Endothelial cell (in vitro differentiated cells): ENCODE measurements around the gene FBXW12. TPM values are rescaled to one million over a fixed set of nuclear protein-coding genes. Genes with fewer than 3 reads are reported as not detected.

ENCODE experiments used
- DNase-seq: peaks from one replicate; pipeline ENCODE4 v3.0.0; 2021; ENCODE audit warnings: low spot score
- H3K27ac Mint-ChIP-seq: one replicate; pipeline ENCODE4 v1.8.0; 2021; ENCODE audit warnings: mixed read lengths, inconsistent platforms; ENCODE audit not compliant: unreplicated experiment
- H3K27me3 Mint-ChIP-seq: one replicate; pipeline ENCODE4 v1.8.0; 2021; ENCODE audit warnings: mild to moderate bottlenecking, moderate library complexity, mixed read lengths, inconsistent platforms; ENCODE audit not compliant: unreplicated experiment
- H3K36me3 Mint-ChIP-seq: one replicate; pipeline ENCODE4 v1.8.0; 2021; ENCODE audit warnings: mild to moderate bottlenecking, low read depth, mixed read lengths, inconsistent platforms; ENCODE audit not compliant: unreplicated experiment
- H3K4me1 Mint-ChIP-seq: one replicate; pipeline ENCODE4 v1.8.0; 2021; ENCODE audit warnings: mild to moderate bottlenecking, mixed read lengths, inconsistent platforms; ENCODE audit not compliant: unreplicated experiment
- H3K4me3 Mint-ChIP-seq: one replicate; pipeline ENCODE4 v1.8.0; 2021; ENCODE audit warnings: mild to moderate bottlenecking, mixed read lengths, inconsistent platforms; ENCODE audit not compliant: unreplicated experiment
- H3K9me3 Mint-ChIP-seq: one replicate; pipeline ENCODE4 v1.8.0; 2021; ENCODE audit warnings: mixed read lengths, inconsistent platforms; ENCODE audit not compliant: unreplicated experiment
- total RNA-seq: library from RNA; stranded (reverse); fragmentation: NEBNext Ultra II Directional; extraction: Animal tissue kit (Norgen Biotek cat#: 25700); gene quantifications from one replicate; pipeline ENCODE4 v1.2.1, GENCODE V29; 2021; ENCODE audit not compliant: unreplicated experiment
- TF ChIP-seq, protein P1 (sequence below): fragments of 200-600 bp; sonication (generic); IDR thresholded peaks from one replicate; pipeline ENCODE4 v1.5.0; 2021; ENCODE audit warnings: antibody characterized with exemption; ENCODE audit not compliant: unreplicated experiment

FBXW12 gene
- total RNA-seq, 1 donor from 2014 or later, result not detected

DNA sequence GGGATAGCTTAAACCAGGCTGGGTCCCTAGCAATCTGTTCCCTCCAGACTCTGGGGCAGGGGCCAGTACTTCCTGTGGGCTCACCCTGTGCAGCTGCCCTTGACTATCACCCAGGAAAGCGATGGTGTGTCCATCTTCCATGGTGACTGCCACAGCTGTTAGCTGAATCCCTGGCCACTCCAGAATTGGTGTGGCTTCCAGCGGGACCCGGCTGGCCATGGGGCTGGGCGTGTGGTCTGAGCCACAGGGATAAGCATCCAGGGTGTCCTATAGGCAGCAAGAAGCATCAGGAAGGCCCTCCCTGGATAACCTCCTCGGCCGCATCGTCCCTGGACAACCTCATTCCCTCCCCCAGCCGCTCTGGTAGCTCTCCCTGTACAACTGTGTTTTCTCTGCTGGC lies 50.7 kb downstream of the FBXW12 start:
- no peak overlapping the region for H3K27ac Mint-ChIP-seq
- DNase-seq, result no peak
- H3K27me3 Mint-ChIP-seq, result peaks cover 19% of the 10 kb centered on the region
- H3K4me3 Mint-ChIP-seq, result peak overlapping the region; percentile 14
- peaks cover 17% of the 10 kb centered on the region for H3K4me1 Mint-ChIP-seq
- TF ChIP-seq, protein P1, sequence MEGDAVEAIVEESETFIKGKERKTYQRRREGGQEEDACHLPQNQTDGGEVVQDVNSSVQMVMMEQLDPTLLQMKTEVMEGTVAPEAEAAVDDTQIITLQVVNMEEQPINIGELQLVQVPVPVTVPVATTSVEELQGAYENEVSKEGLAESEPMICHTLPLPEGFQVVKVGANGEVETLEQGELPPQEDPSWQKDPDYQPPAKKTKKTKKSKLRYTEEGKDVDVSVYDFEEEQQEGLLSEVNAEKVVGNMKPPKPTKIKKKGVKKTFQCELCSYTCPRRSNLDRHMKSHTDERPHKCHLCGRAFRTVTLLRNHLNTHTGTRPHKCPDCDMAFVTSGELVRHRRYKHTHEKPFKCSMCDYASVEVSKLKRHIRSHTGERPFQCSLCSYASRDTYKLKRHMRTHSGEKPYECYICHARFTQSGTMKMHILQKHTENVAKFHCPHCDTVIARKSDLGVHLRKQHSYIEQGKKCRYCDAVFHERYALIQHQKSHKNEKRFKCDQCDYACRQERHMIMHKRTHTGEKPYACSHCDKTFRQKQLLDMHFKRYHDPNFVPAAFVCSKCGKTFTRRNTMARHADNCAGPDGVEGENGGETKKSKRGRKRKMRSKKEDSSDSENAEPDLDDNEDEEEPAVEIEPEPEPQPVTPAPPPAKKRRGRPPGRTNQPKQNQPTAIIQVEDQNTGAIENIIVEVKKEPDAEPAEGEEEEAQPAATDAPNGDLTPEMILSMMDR, result no peak
- peaks cover 18% of the 10 kb centered on the region for H3K36me3 Mint-ChIP-seq
- H3K9me3 Mint-ChIP-seq, result no peaks in the 10 kb centered on the region

DNA sequence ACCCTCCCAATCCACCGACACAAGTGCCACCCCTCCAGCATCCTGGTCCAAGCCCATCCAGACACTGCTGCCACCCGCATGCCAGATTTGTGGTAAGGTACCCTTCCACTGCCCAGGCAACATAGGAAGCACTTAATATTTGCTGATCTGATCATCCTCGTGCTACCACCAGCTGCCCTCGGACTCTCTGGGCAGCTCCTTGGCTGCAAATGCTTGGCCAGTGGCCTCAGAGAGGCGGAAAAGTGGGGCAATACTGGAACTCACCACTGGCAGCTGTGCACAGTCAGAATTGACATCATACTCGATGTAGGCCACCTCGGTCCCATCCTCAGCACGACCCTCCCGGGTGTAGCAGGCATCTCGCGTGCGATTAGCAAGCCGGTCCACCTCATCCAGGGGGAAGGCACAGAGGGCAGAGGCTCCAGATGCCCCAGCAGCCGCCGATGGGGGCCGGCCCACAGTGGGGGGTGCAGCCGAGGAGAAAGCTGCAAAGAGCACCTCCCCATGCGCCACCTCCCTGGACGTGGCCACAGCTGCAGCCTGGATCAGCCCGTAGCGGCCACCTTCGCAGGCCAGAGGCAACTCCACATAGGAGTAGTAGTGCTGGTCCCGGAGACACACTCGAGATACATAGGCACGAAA lies 51.3 kb downstream of the FBXW12 start:
- Mint-ChIP-seq H3K4me1 (peaks cover 24% of the 10 kb centered on the region), H3K4me3 (peak overlapping the region; percentile 14), H3K27ac (no peak overlapping the region), H3K36me3 (peaks cover 18% of the 10 kb centered on the region), H3K27me3 (peaks cover 26% of the 10 kb centered on the region), H3K9me3 (no peaks in the 10 kb centered on the region)
- no peak for DNase-seq
- TF ChIP-seq, protein P1, result no peak

DNA sequence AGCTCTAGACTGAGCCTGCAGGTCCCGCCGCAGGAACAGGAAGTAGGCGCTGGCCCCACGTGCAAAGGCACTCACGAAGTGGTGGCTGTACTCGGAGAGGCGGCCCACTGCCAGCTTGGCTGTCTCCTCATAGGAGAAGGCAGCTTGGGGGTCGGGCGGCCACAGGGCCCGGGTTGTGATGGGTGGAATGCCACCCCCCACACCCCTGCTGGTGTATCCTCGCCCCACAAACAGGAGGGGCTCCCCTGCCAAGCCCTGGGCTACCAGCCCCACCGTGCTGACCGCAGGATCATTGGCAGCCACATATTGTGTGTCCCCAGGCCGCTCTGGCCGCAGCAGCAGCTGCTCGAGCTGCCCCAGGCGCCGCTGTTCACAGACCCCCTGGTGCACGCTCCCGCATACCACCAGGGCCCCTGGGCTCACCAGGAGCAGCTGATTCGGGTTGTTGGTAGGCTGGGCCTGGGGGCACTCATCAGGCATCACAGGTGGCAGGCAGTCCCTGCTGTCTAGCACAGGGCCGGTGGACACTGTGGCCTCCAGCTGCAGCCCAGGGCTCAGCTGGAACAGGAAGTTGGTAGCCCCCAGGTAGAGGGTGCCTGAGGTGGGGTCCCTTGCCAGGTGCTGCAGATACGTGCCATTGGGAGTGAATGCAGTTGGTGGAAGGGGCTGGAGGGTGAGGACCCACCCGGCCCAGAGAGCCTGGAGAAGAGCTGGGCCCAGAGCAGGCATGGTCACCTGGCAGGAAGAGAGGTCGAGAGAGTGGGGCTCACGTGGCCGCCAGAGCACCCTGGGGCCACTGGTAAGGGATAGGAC lies 52.1 kb downstream of the FBXW12 start:
- no peak overlapping the region for H3K4me3 Mint-ChIP-seq
- H3K27ac Mint-ChIP-seq, result no peak overlapping the region
- H3K4me1 Mint-ChIP-seq, result peaks cover 24% of the 10 kb centered on the region
- TF ChIP-seq, protein P1, result no peak
- peaks cover 18% of the 10 kb centered on the region for H3K36me3 Mint-ChIP-seq
- H3K27me3 Mint-ChIP-seq, result peaks cover 26% of the 10 kb centered on the region
- DNase-seq, result no peak
- no peaks in the 10 kb centered on the region for H3K9me3 Mint-ChIP-seq

DNA sequence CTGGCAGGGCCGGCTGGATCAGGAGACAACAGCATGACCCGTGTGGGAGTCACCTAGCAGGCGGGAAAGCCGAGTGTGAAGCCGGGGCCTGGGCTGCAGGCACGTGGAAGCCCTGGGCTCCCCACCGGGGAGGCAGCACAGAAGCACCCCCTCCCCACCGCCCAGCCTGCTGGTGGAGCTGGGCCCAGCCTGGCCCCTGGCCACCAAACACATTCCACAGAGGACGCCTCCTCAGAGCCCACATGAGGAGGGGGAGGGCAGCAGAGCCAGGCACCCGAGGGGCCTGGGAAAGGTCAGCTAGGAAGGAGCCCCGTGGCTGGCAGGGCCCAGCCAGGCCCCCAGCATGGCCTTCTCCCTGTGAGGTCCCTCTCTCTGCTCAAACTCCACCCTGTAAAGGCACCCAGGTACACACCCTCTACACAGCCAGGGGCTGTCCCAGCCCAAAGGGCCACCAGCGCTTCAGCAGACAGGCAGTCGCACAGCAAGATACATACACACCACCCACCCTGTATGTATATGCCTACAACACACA lies 53.3 kb downstream of the FBXW12 start:
- DNase-seq, result no peak
- Mint-ChIP-seq H3K27me3 (peaks cover 26% of the 10 kb centered on the region), H3K4me3 (peak overlapping the region; percentile 28), H3K4me1 (peaks cover 24% of the 10 kb centered on the region), H3K27ac (peak overlapping the region; percentile 49), H3K9me3 (no peaks in the 10 kb centered on the region), H3K36me3 (peaks cover 18% of the 10 kb centered on the region)
- TF ChIP-seq, protein P1, result no peak
